NCI-H2196 treated with DMSO at 0.1 percent for 48 hours (cell line): ENCODE data around the gene ANKDD1A.

Experiments used
- DNase-seq: peaks from one replicate; lab custom pipeline; 2025; ENCODE audit not compliant: unreplicated experiment; lab: John Stamatoyannopoulos, UW

The ANKDD1A gene

GRCh38 chr15:64895285-64896065, 16.2 kb upstream of the ANKDD1A start:
- DNase-seq, result no peak

- no peak for DNase-seq
Observed at GRCh38 chr15:64896371-64897069, 15.2 kb upstream of the ANKDD1A start.

GRCh38 chr15:64897345-64897985, 14.2 kb upstream of the ANKDD1A start:
- no peak for DNase-seq

GRCh38 chr15:64898406-64898805, 13.3 kb upstream of the ANKDD1A start:
- DNase-seq, result no peak

- DNase-seq, result no peak
Observed at GRCh38 chr15:64901141-64901540, 10.6 kb upstream of the ANKDD1A start.

GRCh38 chr15:64901914-64902313, 9.8 kb upstream of the ANKDD1A start:
- DNase-seq, result no peak

GRCh38 chr15:64902863-64903262, 8.8 kb upstream of the ANKDD1A start:
- no peak for DNase-seq

GRCh38 chr15:64903326-64903950, 8.3 kb upstream of the ANKDD1A start:
- no peak for DNase-seq

GRCh38 chr15:64904189-64904588, 7.5 kb upstream of the ANKDD1A start:
- no peak for DNase-seq

- no peak for DNase-seq
Observed at GRCh38 chr15:64905119-64905831, 6.4 kb upstream of the ANKDD1A start.

GRCh38 chr15:64905941-64906340, 5.8 kb upstream of the ANKDD1A start:
- no peak for DNase-seq

- DNase-seq, result no peak
Observed at GRCh38 chr15:64906402-64906801, 5.3 kb upstream of the ANKDD1A start.

- DNase-seq, result no peak
Observed at GRCh38 chr15:64907991-64908390, 3.7 kb upstream of the ANKDD1A start.

- DNase-seq, result no peak
Observed at GRCh38 chr15:64909546-64909945, 2.2 kb upstream of the ANKDD1A start.

- DNase-seq, result no peak
Observed at GRCh38 chr15:64912379-64913325, 950 bp downstream of the ANKDD1A start.

GRCh38 chr15:64915518-64916227, 4.0 kb downstream of the ANKDD1A start:
- no peak for DNase-seq

- DNase-seq, result no peak
Observed at GRCh38 chr15:64916365-64916764, 4.7 kb downstream of the ANKDD1A start.

GRCh38 chr15:64917211-64917610, 5.5 kb downstream of the ANKDD1A start:
- no peak for DNase-seq

- DNase-seq, result no peak
Observed at GRCh38 chr15:64919721-64920120, 8.0 kb downstream of the ANKDD1A start.
